ENCODE data around the gene BEAN1.

DNA sequence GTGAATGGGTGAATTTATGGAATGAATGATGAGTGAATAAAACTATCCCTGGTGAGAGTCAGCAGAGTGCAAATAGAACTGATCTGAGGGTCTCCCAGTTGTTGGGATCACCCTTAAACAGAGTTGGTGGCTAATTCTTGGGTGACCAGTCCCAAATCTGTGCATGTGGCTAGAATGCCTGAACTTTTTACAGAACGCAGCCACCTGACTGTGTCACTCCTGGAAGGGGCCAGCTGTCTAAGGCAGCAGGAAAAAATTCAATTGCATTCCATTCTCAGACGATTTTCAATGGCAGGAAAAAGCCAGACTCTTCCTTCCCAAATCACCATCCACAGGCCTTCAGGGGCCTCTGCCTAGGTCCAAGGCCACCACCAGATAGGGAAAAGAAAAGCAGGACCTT, 43.5 kb downstream of the BEAN1 start:
- TF ChIP-seq, protein P1, sequence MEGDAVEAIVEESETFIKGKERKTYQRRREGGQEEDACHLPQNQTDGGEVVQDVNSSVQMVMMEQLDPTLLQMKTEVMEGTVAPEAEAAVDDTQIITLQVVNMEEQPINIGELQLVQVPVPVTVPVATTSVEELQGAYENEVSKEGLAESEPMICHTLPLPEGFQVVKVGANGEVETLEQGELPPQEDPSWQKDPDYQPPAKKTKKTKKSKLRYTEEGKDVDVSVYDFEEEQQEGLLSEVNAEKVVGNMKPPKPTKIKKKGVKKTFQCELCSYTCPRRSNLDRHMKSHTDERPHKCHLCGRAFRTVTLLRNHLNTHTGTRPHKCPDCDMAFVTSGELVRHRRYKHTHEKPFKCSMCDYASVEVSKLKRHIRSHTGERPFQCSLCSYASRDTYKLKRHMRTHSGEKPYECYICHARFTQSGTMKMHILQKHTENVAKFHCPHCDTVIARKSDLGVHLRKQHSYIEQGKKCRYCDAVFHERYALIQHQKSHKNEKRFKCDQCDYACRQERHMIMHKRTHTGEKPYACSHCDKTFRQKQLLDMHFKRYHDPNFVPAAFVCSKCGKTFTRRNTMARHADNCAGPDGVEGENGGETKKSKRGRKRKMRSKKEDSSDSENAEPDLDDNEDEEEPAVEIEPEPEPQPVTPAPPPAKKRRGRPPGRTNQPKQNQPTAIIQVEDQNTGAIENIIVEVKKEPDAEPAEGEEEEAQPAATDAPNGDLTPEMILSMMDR (IDR thresholded peaks at IDR 0.05), result no peak
- TF ChIP-seq POLR2A (IDR thresholded peaks at IDR 0.05), result no peak

Measured in esophagus squamous epithelium (tissue), 4 donors.